OCI-LY1 (cell line): ENCODE results near the gene CDC27.
"Not testable (repeated sequence)": the region's sequence is repeated elsewhere in the genome, so short reads cannot be mapped to it uniquely, and the experiment has no call there.

Experiments
- H2AFZ ChIP-seq: fragments of 200-600 bp; sonication (generic), shearing (Covaris generic); 2 replicates; pipeline ENCODE4 v1.6.0; 2014; ENCODE audit warnings: antibody characterized with exemption, mild to moderate bottlenecking, low read length
- H3F3A ChIP-seq: fragments of 200-600 bp; sonication (generic), shearing (Covaris generic); 2 replicates; pipeline ENCODE4 v1.6.0; 2014; ENCODE audit warnings: mild to moderate bottlenecking, antibody characterized with exemption, low read length, moderate library complexity; ENCODE audit not compliant: insufficient read depth
- H3K27ac ChIP-seq: fragments of 200-600 bp; sonication (generic); 2 replicates; pipeline ENCODE4 v1.5.1; 2014; ENCODE audit warnings: low read length, mixed run types, mild to moderate bottlenecking, low read depth; ENCODE audit not compliant: poor library complexity, severe bottlenecking
- H3K27me3 ChIP-seq: fragments of 200-600 bp; sonication (generic); 2 replicates; pipeline ENCODE4 v1.6.0; 2014; ENCODE audit warnings: antibody characterized with exemption, mild to moderate bottlenecking, low read length, moderate library complexity; ENCODE audit not compliant: insufficient read depth
- H3K36me3 ChIP-seq: fragments of 200-600 bp; sonication (generic); 2 replicates; pipeline ENCODE4 v1.6.1; 2014; ENCODE audit warnings: mild to moderate bottlenecking, antibody characterized with exemption, low read length, moderate library complexity, mixed read lengths; ENCODE audit not compliant: insufficient read depth
- H3K4me1 ChIP-seq: fragments of 200-600 bp; sonication (generic); 2 replicates; pipeline ENCODE4 v1.5.1; 2014; ENCODE audit warnings: mild to moderate bottlenecking, low read length, moderate library complexity; ENCODE audit not compliant: insufficient read depth, severe bottlenecking
- H3K4me2 ChIP-seq: fragments of 200-600 bp; sonication (generic), shearing (Covaris generic); 2 replicates; pipeline ENCODE4 v1.6.1; 2014; ENCODE audit warnings: low read length
- H3K4me3 ChIP-seq: fragments of 200-600 bp; sonication (generic); 2 replicates; pipeline ENCODE4 v1.5.1; 2014; ENCODE audit warnings: low read length, low read depth, mild to moderate bottlenecking, mixed read lengths; ENCODE audit not compliant: poor library complexity, severe bottlenecking
- H3K79me2 ChIP-seq: fragments of 200-600 bp; shearing (Covaris generic); 2 replicates; pipeline ENCODE4 v1.6.1; 2016; ENCODE audit warnings: mixed run types, low read length, mixed read lengths; ENCODE audit not compliant: insufficient read depth
- H3K9ac ChIP-seq: fragments of 200-600 bp; sonication (generic), shearing (Covaris generic); 2 replicates; pipeline ENCODE4 v1.6.1; 2014; ENCODE audit warnings: mild to moderate bottlenecking, low read length, mixed read lengths
- H3K9me2 ChIP-seq: fragments of 200-600 bp; sonication (generic), shearing (Covaris generic); 2 replicates; pipeline ENCODE4 v1.6.1; 2014; ENCODE audit warnings: low read depth, mild to moderate bottlenecking, low read length, mixed read lengths
- H3K9me3 ChIP-seq: fragments of 200-600 bp; shearing (Covaris generic); 2 replicates; pipeline ENCODE4 v1.6.1; 2014; ENCODE audit warnings: low read length, mixed read lengths
- H4K20me1 ChIP-seq: fragments of 200-600 bp; sonication (generic), shearing (Covaris generic); 2 replicates; pipeline ENCODE4 v1.6.0; 2016; ENCODE audit warnings: mild to moderate bottlenecking, low read length; ENCODE audit not compliant: insufficient read depth
- EZH2 ChIP-seq: fragments of 200-600 bp; sonication (generic), shearing (Covaris generic); IDR thresholded peaks from 2 replicates; pipeline ENCODE4 v1.8.0; 2017; ENCODE audit warnings: borderline replicate concordance, mixed run types, mild to moderate bottlenecking, antibody characterized with exemption, low read length, moderate library complexity, mixed read lengths
- TF ChIP-seq, protein P1 (sequence below): fragments of 200-600 bp; sonication (generic), shearing (Covaris generic); IDR thresholded peaks from 2 replicates; pipeline ENCODE4 v1.5.1; 2017; ENCODE audit warnings: mild to moderate bottlenecking, antibody characterized with exemption, low read length, moderate library complexity, mixed read lengths

CDC27 gene

DNA sequence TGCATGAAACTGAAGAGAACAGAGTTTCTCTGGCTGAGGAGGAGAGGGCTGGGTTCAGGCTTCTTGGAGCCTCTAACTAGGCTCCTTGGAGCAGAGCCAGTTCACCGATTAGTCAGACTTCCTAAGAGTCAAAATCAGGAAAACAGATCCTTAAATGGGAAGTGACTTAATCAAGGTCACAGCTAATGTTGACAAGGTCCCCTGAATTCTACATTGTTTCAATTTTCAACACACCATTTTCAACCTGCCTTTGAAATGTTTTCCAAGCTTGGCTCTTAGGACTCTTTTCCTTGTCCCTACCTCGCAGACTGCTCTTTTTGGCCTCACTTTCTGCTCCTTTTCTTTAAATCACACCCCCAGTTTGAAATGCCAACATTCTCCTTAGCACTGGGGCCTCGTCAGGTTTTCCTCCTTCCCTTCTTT, 36.4 kb upstream of the CDC27 start:
- Histone ChIP-seq H3K9me2 (no peaks in the 10 kb centered on the region), H3K4me1 (peaks cover 22% of the 10 kb centered on the region), H3K36me3 (no peaks in the 10 kb centered on the region), H3K9ac (no peak overlapping the region), H3K4me3 (no peak overlapping the region), H3K4me2 (no peak overlapping the region), H2AFZ (no peak overlapping the region), H3K79me2 (no peaks in the 10 kb centered on the region), H3K9me3 (peaks cover 5% of the 10 kb centered on the region; the same call in 1 of the 2 replicates), H3K27me3 (no peaks in the 10 kb centered on the region), H3F3A (no peaks in the 10 kb centered on the region), H3K27ac (no peak overlapping the region), H4K20me1 (no peaks in the 10 kb centered on the region)
- TF ChIP-seq EZH2: no peak

DNA sequence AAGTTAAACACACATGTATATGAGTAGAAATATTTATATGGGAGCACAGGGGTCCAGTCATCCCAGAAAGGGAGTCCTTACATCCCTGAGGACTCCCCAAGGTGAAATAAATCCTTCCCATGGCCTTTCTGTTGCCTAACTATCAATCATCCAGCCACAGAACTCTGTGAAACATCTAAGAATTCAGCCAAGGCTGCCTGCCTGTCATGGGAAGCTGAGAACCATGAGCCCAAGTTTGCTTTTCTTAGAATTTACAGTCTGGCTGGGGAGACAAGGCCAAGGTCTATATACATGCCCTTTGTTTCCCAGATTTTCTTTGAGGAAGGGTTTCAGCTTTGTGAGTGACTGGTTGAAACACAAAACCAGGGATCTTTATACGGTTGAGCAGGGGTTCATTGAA, 35.9 kb upstream of the CDC27 start:
- no peaks in the 10 kb centered on the region for H3K36me3 ChIP-seq
- TF ChIP-seq EZH2: no peak
- TF ChIP-seq, protein P1, sequence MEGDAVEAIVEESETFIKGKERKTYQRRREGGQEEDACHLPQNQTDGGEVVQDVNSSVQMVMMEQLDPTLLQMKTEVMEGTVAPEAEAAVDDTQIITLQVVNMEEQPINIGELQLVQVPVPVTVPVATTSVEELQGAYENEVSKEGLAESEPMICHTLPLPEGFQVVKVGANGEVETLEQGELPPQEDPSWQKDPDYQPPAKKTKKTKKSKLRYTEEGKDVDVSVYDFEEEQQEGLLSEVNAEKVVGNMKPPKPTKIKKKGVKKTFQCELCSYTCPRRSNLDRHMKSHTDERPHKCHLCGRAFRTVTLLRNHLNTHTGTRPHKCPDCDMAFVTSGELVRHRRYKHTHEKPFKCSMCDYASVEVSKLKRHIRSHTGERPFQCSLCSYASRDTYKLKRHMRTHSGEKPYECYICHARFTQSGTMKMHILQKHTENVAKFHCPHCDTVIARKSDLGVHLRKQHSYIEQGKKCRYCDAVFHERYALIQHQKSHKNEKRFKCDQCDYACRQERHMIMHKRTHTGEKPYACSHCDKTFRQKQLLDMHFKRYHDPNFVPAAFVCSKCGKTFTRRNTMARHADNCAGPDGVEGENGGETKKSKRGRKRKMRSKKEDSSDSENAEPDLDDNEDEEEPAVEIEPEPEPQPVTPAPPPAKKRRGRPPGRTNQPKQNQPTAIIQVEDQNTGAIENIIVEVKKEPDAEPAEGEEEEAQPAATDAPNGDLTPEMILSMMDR: no peak
- no peaks in the 10 kb centered on the region for H3K79me2 ChIP-seq
- H3K27me3 ChIP-seq: no peaks in the 10 kb centered on the region
- H3K9me2 ChIP-seq: no peaks in the 10 kb centered on the region
- no peak overlapping the region for H3K9ac ChIP-seq
- no peaks in the 10 kb centered on the region for H3F3A ChIP-seq
- peaks cover 5% of the 10 kb centered on the region; the same call in 1 of the 2 replicates for H3K9me3 ChIP-seq
- H3K4me1 ChIP-seq: peaks cover 20% of the 10 kb centered on the region
- no peaks in the 10 kb centered on the region for H4K20me1 ChIP-seq
- no peak overlapping the region for H3K27ac ChIP-seq
- H3K4me3 ChIP-seq: no peak overlapping the region
- no peak overlapping the region for H2AFZ ChIP-seq
- no peak overlapping the region for H3K4me2 ChIP-seq

- H3K9ac ChIP-seq, H3K4me3 ChIP-seq, H3K27ac ChIP-seq, H3K4me2 ChIP-seq, H3K79me2 ChIP-seq, H2AFZ ChIP-seq, H3K9me3 ChIP-seq, H3F3A ChIP-seq, H3K36me3 ChIP-seq, H3K27me3 ChIP-seq, H3K9me2 ChIP-seq, H4K20me1 ChIP-seq: not testable (repeated sequence)
- H3K4me1 ChIP-seq: peaks cover 14% of the 10 kb centered on the region
These were observed 35.0 kb upstream of the CDC27 start for GRCh38 chr17:47224077-47224476.

GRCh38 chr17:47223460-47223859, 34.4 kb upstream of the CDC27 start:
- peaks cover 5% of the 10 kb centered on the region; the same call in 1 of the 2 replicates for H3K9me3 ChIP-seq
- H2AFZ ChIP-seq: no peak overlapping the region
- H3F3A ChIP-seq: no peaks in the 10 kb centered on the region
- H3K4me2 ChIP-seq: no peak overlapping the region
- TF ChIP-seq, protein P1: no peak
- no peak for TF ChIP-seq EZH2
- no peak overlapping the region for H3K9ac ChIP-seq
- H3K27ac ChIP-seq: no peak overlapping the region
- H3K36me3 ChIP-seq: no peaks in the 10 kb centered on the region
- H4K20me1 ChIP-seq: no peaks in the 10 kb centered on the region
- H3K4me3 ChIP-seq: no peak overlapping the region
- H3K9me2 ChIP-seq: no peaks in the 10 kb centered on the region
- H3K27me3 ChIP-seq: no peaks in the 10 kb centered on the region
- peaks cover 21% of the 10 kb centered on the region for H3K4me1 ChIP-seq
- H3K79me2 ChIP-seq: no peaks in the 10 kb centered on the region
